Measurements from ENCODE around the gene MAPK12.

MAPK12 gene

DNA sequence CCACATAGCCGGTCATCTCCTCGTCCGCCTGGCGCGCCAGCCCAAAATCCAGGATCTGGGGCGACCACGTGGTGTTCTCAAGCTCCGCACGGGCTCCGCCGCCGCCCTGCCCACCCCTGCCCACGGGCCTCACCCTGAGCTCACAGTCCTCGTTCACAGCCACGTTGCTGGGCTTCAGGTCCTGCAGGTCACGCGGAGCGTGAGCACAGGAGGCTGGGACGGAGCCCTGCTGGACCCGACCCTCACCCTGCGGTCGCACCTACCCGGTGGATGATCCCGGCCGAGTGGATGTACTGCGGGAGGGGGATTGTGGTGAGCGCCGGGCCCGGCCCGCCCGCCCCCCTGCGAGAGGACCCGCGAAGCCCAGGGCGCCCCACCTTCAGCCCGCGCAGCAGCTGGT is 5.5 kb upstream of the MAPK12 start:
- DNase-seq (ENCODE audit: low read depth), result no peak
- no peak overlapping the region for H3K4me3 ChIP-seq (replicated peaks; ENCODE audit: low read depth, low read length)
- TF ChIP-seq, protein P1, sequence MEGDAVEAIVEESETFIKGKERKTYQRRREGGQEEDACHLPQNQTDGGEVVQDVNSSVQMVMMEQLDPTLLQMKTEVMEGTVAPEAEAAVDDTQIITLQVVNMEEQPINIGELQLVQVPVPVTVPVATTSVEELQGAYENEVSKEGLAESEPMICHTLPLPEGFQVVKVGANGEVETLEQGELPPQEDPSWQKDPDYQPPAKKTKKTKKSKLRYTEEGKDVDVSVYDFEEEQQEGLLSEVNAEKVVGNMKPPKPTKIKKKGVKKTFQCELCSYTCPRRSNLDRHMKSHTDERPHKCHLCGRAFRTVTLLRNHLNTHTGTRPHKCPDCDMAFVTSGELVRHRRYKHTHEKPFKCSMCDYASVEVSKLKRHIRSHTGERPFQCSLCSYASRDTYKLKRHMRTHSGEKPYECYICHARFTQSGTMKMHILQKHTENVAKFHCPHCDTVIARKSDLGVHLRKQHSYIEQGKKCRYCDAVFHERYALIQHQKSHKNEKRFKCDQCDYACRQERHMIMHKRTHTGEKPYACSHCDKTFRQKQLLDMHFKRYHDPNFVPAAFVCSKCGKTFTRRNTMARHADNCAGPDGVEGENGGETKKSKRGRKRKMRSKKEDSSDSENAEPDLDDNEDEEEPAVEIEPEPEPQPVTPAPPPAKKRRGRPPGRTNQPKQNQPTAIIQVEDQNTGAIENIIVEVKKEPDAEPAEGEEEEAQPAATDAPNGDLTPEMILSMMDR (IDR thresholded peaks at IDR 0.05; ENCODE audit: low read length, missing control alignments), result no peak

DNA sequence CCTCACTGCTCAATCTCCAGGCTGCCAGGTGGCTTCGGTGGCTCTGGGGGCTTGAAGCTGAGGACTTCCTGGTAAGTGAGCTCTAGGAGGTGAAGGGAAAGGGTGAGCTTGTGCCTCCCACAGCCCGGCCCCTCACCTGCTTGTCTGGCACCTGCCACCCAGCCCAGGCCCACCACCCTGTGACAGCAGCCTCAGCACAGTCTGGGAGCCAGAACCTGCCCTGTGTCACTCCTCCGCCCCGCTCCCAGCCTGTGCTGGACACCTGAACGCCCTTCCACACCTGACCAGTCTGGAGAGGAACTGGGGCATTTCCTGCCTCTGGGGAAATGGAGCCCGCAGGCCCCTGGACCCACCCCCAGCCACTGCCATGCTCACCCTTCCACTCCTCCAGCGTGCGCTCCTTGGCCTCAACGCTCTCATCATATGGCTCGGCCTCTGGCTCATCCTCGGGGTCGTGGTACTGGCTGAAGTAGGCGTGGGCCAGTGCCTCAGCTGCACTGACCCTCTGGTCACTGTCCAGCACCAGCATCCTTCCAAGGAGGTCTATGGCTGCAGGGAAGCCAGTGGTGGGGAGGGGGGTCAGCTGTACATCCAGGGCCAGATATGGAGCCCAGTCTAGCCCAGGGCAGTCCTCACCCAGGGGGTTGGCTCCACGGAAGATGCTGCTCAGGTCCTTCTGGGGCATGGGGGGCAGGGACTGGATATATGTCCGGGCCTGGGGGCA is 3.6 kb upstream of the MAPK12 start:
- DNase-seq (ENCODE audit: low read depth), result no peak
- no peak overlapping the region for H3K4me3 ChIP-seq (replicated peaks; ENCODE audit: low read depth, low read length)
- TF ChIP-seq, protein P1 (IDR thresholded peaks at IDR 0.05; ENCODE audit: low read length, missing control alignments), result no peak

DNA sequence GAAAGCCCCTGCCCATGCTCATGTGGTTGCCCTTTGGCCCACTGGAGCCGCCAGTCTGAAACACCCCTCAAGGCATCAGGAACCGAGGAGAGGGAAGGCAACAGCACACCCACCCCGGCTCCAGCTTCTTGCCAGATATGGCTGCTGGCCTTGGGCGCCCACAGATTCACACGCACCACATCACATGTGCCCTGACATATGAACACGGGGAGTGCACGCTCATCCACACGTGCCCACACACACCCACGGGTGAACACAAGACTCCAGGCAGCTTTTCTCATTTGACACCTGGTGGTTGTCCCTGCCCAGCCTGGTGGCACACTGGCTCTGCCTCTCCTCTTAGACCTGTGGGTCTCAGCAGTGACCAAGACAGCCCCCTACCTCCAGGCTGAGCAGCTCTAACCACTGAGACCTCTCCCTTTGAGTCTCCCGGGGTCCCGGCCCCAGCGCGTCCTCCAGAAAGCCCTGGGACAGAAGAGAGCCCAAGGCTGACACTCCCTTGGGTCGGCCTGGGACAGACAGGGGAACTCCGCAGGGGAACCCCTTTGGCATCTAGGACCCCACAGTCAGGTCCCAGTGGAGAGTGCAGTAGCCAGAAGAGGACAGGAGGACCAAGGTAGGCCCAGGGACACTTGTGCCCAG is 2.7 kb upstream of the MAPK12 start:
- H3K4me3 ChIP-seq (replicated peaks; ENCODE audit: low read depth, low read length), result no peak overlapping the region
- DNase-seq (ENCODE audit: low read depth), result no peak
- TF ChIP-seq, protein P1 (IDR thresholded peaks at IDR 0.05; ENCODE audit: low read length, missing control alignments), result no peak

DNA sequence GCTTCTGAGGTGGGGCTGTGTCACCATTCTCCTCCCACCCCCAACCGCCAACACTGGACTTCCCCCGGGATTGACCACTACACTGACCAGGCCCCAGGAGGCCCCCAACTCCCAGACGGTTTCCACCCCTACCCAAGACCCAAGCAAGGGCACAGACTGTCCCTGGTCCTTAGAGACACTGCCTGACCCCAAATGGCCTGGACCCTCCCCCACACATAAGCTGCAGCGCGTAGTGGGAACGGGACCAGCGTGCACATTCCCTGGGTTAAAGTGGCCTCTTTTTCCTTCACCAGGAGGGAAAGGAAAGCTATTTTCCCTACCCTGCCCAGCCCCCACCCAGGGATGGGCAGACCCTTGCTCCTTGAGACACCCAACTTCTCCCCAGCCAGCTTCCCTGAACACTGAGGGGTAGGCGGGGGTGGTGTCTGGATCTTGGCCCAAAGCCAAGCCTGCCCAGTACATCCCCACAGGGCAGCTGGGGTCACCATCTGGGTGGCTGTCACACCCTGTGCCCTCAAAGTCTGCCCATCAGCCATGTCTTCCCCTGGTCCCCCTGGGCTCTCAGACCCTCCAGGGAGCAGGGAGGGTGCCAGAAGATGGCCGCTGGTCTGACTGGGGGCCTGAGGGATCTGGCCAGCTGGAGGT is 1.6 kb upstream of the MAPK12 start:
- H3K4me3 ChIP-seq (replicated peaks; ENCODE audit: low read depth, low read length), result no peak overlapping the region
- DNase-seq (ENCODE audit: low read depth), result no peak
- TF ChIP-seq, protein P1 (IDR thresholded peaks at IDR 0.05; ENCODE audit: low read length, missing control alignments), result no peak

DNA sequence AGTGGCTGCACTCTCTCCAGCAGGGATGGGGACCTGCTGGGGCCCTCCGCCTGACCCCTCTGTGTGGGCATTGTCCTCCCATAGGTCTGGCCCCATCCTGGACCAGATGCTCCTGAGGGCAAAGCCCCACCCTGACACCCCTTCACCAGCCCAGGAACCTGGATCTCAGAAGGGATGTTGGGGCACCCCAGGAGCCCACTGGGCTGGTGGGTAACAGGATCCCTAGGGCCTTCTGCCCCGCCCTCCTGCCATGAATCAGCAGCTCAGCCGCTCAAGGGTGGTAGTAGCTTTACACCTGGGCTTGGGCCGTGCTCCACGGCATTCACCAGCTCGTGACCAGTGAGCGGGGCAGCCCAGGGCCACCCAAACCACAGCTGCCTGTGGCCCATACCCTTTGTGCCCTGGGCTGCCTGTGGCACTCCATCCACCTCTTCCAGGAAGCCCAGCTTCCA is 1.0 kb upstream of the MAPK12 start:
- TF ChIP-seq, protein P1 (IDR thresholded peaks at IDR 0.05; ENCODE audit: low read length, missing control alignments), result no peak
- no peak overlapping the region for H3K4me3 ChIP-seq (replicated peaks; ENCODE audit: low read depth, low read length)
- DNase-seq (ENCODE audit: low read depth), result no peak

DNA sequence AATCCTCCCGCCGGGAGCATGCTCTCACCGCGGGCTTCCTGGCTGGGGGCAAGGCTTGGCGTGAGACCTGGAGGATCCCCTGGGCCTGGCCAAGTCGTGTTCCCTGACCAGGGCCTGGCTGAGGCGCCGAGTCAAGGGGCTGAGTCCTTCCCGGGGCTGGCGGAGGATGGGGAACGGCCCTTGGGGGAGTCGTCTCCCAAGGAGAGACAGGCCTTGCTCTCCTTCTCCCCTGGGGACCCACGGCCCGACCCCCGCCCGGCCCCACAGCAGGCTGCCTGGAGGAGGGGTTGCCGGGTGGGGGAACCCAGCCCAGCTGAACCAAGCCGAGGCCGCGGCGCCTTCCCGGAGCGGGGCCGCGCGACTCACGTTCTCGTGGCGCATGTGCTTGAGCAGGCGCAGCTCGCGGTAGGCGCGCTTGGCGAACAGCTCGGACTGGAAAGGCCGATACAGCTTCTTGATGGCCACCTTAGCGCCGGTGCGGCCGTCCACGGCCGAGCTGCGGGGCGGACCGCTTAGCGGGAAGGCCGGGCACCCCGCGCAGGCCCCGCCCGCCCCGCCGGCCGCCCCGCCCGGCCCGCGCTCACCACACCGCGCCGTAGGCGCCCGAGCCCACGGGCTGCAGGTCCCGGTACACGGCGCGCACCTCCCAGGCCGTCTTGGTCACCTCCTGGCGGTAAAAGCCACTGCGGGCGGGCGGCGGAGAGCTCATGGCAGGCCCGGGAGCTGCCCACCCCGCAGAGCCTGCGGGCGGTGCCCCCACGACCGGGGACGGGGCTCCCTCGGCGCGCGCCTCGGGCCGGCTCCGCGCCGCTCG is 475 bp downstream of the MAPK12 start:
- H3K4me3 ChIP-seq (replicated peaks; ENCODE audit: low read depth, low read length), result peak overlapping the region; percentile 68
- TF ChIP-seq, protein P1 (IDR thresholded peaks at IDR 0.05; ENCODE audit: low read length, missing control alignments), result no peak
- DNase-seq (ENCODE audit: low read depth), result peak; percentile 71
